Endothelial cell of hepatic sinusoid (primary cell): ENCODE data around the gene OSTM1.

Source experiments
- in situ Hi-C: cut with HindIII; loops from 2 replicates; pipeline ENCODE4 v1.10.0; 2017; ENCODE audit warnings: low sequenced_read_pairs

Gene OSTM1

DNA sequence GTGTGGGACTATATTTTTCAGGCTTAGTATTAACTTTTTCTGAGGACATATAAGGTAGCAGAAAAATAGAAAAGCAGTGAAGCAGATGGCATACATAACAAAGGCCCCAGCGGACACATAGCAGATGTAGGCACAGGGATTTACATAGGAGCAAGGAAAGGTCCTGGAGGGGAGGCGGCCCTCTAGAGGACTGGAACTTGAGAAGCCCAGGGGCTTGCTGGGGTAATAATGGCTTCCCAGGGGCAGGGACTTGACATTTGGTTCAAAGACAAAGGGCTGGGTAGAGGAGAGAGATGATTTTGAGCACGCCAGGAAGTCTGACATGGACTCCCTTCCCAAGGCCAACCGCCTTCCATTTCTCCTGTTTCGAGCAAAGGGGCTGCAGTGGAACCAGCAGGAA lies 31.7 kb upstream of the OSTM1 start:
- in situ Hi-C loops: no loop called here

DNA sequence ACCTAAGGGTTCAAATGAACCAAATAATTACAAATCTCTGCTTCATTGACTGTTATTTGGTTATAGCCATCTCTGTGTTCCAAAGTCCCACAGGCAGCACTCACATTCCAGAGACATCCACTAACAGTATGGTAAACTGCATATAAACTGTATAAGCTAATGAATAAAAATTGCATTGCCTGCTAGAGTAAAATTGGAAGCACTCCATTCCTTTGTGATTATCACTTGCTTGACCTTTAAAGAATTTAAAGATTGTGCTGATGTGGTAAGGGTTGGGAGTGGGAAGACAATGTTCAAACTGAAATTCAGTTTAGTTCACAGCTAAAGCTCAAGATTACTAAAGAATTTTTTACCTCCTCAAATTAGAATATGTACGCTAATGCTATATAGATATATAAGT lies 31.0 kb upstream of the OSTM1 start:
- in situ Hi-C loops: no loop called here

GRCh38 chr6:108102965-108103364 lies 28.4 kb upstream of the OSTM1 start:
- in situ Hi-C loops: no loop called here

GRCh38 chr6:108100003-108100402 lies 25.5 kb upstream of the OSTM1 start:
- in situ Hi-C loops: no loop called here

- in situ Hi-C loops: no loop called here
These were observed 23.3 kb upstream of the OSTM1 start for GRCh38 chr6:108097882-108098281.

- in situ Hi-C loops: no loop called here
These were observed 19.3 kb upstream of the OSTM1 start for GRCh38 chr6:108093781-108094300.

GRCh38 chr6:108091288-108091687 lies 16.7 kb upstream of the OSTM1 start:
- in situ Hi-C loops: no loop called here

GRCh38 chr6:108083349-108083748 lies 8.8 kb upstream of the OSTM1 start:
- in situ Hi-C loops: no loop called here

- in situ Hi-C loops: no loop called here
These were observed 8.0 kb upstream of the OSTM1 start for GRCh38 chr6:108082539-108082938.

- in situ Hi-C loops: no loop called here
These were observed 5.7 kb upstream of the OSTM1 start for GRCh38 chr6:108080010-108080780.

DNA sequence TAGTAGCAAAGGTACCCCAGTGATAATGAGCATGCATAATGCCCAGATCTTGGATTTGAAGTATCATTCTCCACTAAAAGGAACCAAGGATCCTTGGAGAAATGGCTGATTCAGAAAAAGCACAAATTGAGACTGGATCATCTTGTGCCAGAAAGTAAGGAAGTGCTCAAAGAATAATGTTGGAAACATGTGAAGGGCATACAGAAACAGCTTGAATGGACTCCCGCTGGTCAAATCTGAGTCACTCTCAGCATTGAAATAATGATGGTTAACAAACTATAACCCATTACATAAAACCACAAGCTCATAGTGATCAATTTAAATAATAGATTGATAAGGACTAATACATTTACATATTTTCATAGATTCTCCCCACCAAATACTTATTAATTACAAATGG lies 3.6 kb upstream of the OSTM1 start:
- in situ Hi-C loops: no loop called here

GRCh38 chr6:108074057-108074358 lies 533 bp downstream of the OSTM1 start:
- in situ Hi-C loops: no loop called here

GRCh38 chr6:108071736-108072276 lies 2.7 kb downstream of the OSTM1 start:
- in situ Hi-C loops: no loop called here

DNA sequence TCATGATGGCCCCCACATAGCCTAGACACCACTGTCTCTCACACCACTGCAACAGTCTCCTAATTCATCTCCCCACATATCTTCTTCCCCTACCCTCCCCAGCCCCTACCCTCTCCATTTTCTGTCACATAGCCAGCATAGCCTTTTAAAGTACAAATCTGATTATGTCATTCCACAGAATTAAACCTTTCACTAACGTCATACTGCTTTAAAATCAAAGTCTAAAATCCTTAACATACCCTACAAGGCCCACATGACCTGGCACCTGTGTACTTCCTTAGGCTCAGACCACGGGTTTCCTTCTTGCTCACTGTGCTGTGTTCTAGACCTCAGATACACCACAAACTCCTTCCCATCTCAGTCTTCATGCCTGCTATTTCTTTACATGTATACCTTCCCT lies 5.9 kb downstream of the OSTM1 start:
- in situ Hi-C loops: no loop called here

GRCh38 chr6:108068182-108068581 lies 6.4 kb downstream of the OSTM1 start:
- in situ Hi-C loops: no loop called here

- in situ Hi-C loops: loop anchor here (5.0 kb wide), 1 partner anchor 55 kb away; no protein-coding TSS in a partner anchor
These were observed 21.8 kb downstream of the OSTM1 start for GRCh38 chr6:108052706-108053105.

GRCh38 chr6:108051481-108051880 lies 23.1 kb downstream of the OSTM1 start:
- in situ Hi-C loops: loop anchor here (5.0 kb wide), 1 partner anchor 54 kb away; no protein-coding TSS in a partner anchor

- in situ Hi-C loops: no loop called here
These were observed 34.9 kb downstream of the OSTM1 start for GRCh38 chr6:108039681-108040080.

DNA sequence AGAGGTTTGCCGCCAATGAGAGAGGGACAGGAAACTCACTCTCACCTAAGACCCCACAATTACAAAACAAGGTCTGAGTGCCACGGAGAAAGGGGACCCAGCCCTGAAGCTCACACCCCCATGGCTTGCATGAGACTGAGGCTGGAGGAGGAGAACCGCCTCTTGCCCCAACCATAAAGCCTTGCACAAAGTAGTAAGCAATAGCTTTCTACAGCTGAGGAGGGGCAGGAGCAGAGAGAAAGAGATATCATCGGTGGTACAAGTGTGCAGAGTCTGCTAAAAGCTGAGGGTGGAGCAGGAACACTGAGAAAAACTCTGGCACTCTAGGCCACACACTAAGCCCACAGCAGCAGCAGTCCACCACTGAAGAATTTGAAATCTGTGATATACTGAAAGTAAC lies 37.7 kb downstream of the OSTM1 start:
- in situ Hi-C loops: no loop called here

DNA sequence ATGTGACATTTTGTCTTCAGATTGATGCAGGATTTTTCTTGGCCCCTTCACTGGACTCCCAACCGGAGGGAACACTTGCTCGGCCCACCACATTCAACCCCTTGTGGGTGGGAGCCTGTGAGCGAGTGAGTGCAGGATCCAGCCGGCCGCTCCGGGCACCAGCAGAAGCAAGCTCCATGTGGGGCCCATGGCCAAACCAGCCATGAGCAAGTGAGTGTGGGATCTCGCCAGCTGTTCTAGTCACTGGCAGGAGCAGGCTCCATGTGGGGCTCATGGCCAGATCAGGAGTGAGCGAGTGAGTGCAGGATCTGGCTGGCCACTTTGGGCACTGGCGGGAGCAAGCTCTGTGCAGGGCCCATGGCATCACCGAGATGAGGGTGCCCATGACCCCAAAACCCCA lies 42.6 kb downstream of the OSTM1 start:
- in situ Hi-C loops: no loop called here

- in situ Hi-C loops: no loop called here
These were observed 44.3 kb downstream of the OSTM1 start for GRCh38 chr6:108030211-108030610.

- in situ Hi-C loops: no loop called here
These were observed 45.2 kb downstream of the OSTM1 start for GRCh38 chr6:108029226-108029921.
